A172 (cell line): ENCODE measurements around the gene GUCA2A. TPM values are rescaled to one million over a fixed set of nuclear protein-coding genes. Genes with fewer than 3 reads are reported as not detected.

ENCODE experiments used
- DNase-seq: peaks from one replicate; pipeline ENCODE4 v3.0.0-alpha.2; 2015; ENCODE audit warnings: low spot score
- total RNA-seq: library from RNA; depleted of rRNA; stranded (reverse); fragments of >200 nt; shearing (Covaris generic); gene quantifications from 2 replicates; pipeline ENCODE4 v1.2.3, GENCODE V29; 2014; rRNA removed

The GUCA2A gene
- total RNA-seq, 1 experiment from 2014 or later = not detected

GRCh38 chr1:42133809-42134526 lies 30.6 kb downstream of the GUCA2A start:
- DNase-seq = no peak

- DNase-seq = no peak
Observed at GRCh38 chr1:42133390-42133789, 31.2 kb downstream of the GUCA2A start.

GRCh38 chr1:42130061-42130660 lies 34.4 kb downstream of the GUCA2A start:
- DNase-seq = no peak

GRCh38 chr1:42128964-42129363 lies 35.6 kb downstream of the GUCA2A start:
- DNase-seq = no peak

GRCh38 chr1:42128499-42128898 lies 36.0 kb downstream of the GUCA2A start:
- no peak for DNase-seq

- DNase-seq = no peak
Observed at GRCh38 chr1:42127767-42128166, 36.8 kb downstream of the GUCA2A start.

- DNase-seq = no peak
Observed at GRCh38 chr1:42125552-42125951, 39.0 kb downstream of the GUCA2A start.

GRCh38 chr1:42122408-42122807 lies 42.1 kb downstream of the GUCA2A start:
- no peak for DNase-seq

- DNase-seq = no peak
Observed at GRCh38 chr1:42118125-42118524, 46.4 kb downstream of the GUCA2A start.

GRCh38 chr1:42117214-42117613 lies 47.3 kb downstream of the GUCA2A start:
- no peak for DNase-seq

- DNase-seq = no peak
Observed at GRCh38 chr1:42114229-42114628, 50.3 kb downstream of the GUCA2A start.

Other genes with a start within 250 kb of the GUCA2A start
- 5.1 and 7.9 TPM in 2 replicates for gene HIVEP3, start 245.8 kb downstream of the GUCA2A start, total RNA-seq
- not detected in 2 replicates for gene GUCA2B, start 11.3 kb downstream of the GUCA2A start, total RNA-seq
- gene FOXJ3, start 170.5 kb upstream of the GUCA2A start, total RNA-seq = 20.4 and 27.3 TPM in 2 replicates
- gene RIMKLA, start 216.0 kb upstream of the GUCA2A start, total RNA-seq = 0.62 TPM in 1 of 2 replicates, not detected in the other